Fibroblast of skin of right quadriceps (primary cell): ENCODE measurements around the gene DMD.
"Not testable (repeated sequence)": the region's sequence is repeated elsewhere in the genome, so short reads cannot be mapped to it uniquely, and the experiment has no call there.

Experiments used
- DNase-seq: peaks from one replicate; pipeline ENCODE4 v3.0.0-alpha.2; 2013

The DMD gene

GRCh38 chrX:33211356-33212260 is at the start of gene DMD:
DMD (minus strand) TSS chrX:33211549; CDS start chrX:33211312, 237 bp downstream.
- DNase-seq = peak; percentile 76

- peak; percentile 0 for DNase-seq
Observed at GRCh38 chrX:33252306-33252825, 41.0 kb upstream of the DMD start.

GRCh38 chrX:33218819-33219218 is 7.5 kb upstream of the DMD start:
- no peak for DNase-seq

- no peak for DNase-seq
Observed at GRCh38 chrX:33210156-33210555, 1.2 kb downstream of the DMD start.

GRCh38 chrX:33207056-33207455 is 4.3 kb downstream of the DMD start:
- DNase-seq = no peak

GRCh38 chrX:33205321-33205720 is 6.0 kb downstream of the DMD start:
- no peak for DNase-seq

GRCh38 chrX:33204889-33205288 is 6.5 kb downstream of the DMD start:
- DNase-seq = peak; percentile 8

- DNase-seq = no peak
Observed at GRCh38 chrX:33198561-33199279, 12.6 kb downstream of the DMD start.

- no peak for DNase-seq
Observed at GRCh38 chrX:33195698-33196097, 15.7 kb downstream of the DMD start.

GRCh38 chrX:33194876-33195433 is 16.4 kb downstream of the DMD start:
- DNase-seq = peak; percentile 14

GRCh38 chrX:33194289-33194688 is 17.1 kb downstream of the DMD start:
- no peak for DNase-seq

GRCh38 chrX:33190016-33190415 is 21.3 kb downstream of the DMD start:
- DNase-seq = peak; percentile 41

- DNase-seq = peak; percentile 3
Observed at GRCh38 chrX:33188881-33189280, 22.5 kb downstream of the DMD start.

GRCh38 chrX:33188286-33188685 is 23.1 kb downstream of the DMD start:
- DNase-seq = no peak

- not testable (repeated sequence) for DNase-seq
Observed at GRCh38 chrX:33184803-33185202, 26.5 kb downstream of the DMD start.

GRCh38 chrX:33183361-33183760 is 28.0 kb downstream of the DMD start:
- DNase-seq = peak; percentile 29

GRCh38 chrX:33178690-33179089 is 32.7 kb downstream of the DMD start:
- DNase-seq = no peak

- DNase-seq = no peak
Observed at GRCh38 chrX:33178218-33178617, 33.1 kb downstream of the DMD start.

- DNase-seq = no peak
Observed at GRCh38 chrX:33175201-33175600, 36.1 kb downstream of the DMD start.

- DNase-seq = no peak
Observed at GRCh38 chrX:33171041-33171440, 40.3 kb downstream of the DMD start.

GRCh38 chrX:33161829-33162228 is 49.5 kb downstream of the DMD start:
- DNase-seq = no peak

- no peak for DNase-seq
Observed at GRCh38 chrX:33160273-33160672, 51.1 kb downstream of the DMD start.

GRCh38 chrX:33156152-33156726 is 55.1 kb downstream of the DMD start:
- DNase-seq = peak; percentile 6
